Lower leg skin (tissue), 3 donors: ENCODE data around the gene ZEB1.

Source experiments
- POLR2A ChIP-seq, 2 donors: fragments of 450-650 bp; IDR thresholded peaks; one replicate each; pipeline ENCODE4 v1.6.1; 2016 to 2017; ENCODE audit warnings: antibody characterized with exemption in 2 of 2, mild to moderate bottlenecking in 1 of 2, moderate library complexity in 1 of 2
- TF ChIP-seq, protein P1 (sequence below), 3 donors: fragments of 450-650 bp; IDR thresholded peaks; one replicate each; pipeline ENCODE4 v1.5.1; 2016; ENCODE audit warnings: antibody characterized with exemption in 3 of 3, mild to moderate bottlenecking in 3 of 3, moderate library complexity in 2 of 3

DNA sequence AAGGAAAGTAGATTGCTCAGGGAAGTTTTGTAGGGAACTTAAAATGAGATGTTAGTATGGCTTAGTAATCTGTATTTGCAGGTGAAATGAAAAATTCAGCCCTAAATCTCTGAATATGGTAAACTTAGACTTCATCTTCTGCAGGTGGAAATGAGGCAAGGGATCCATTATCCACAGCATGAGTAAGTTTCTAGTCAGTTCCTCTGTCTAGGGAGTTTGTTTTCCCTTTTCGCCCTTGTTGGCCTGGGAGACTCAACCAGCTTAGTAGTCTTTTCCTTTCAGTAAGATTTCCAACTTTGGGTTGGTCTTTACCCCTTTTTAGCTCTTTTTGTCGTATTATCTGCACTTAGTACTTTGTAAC, 65.6 kb downstream of the ZEB1 start:
- TF ChIP-seq, protein P1, sequence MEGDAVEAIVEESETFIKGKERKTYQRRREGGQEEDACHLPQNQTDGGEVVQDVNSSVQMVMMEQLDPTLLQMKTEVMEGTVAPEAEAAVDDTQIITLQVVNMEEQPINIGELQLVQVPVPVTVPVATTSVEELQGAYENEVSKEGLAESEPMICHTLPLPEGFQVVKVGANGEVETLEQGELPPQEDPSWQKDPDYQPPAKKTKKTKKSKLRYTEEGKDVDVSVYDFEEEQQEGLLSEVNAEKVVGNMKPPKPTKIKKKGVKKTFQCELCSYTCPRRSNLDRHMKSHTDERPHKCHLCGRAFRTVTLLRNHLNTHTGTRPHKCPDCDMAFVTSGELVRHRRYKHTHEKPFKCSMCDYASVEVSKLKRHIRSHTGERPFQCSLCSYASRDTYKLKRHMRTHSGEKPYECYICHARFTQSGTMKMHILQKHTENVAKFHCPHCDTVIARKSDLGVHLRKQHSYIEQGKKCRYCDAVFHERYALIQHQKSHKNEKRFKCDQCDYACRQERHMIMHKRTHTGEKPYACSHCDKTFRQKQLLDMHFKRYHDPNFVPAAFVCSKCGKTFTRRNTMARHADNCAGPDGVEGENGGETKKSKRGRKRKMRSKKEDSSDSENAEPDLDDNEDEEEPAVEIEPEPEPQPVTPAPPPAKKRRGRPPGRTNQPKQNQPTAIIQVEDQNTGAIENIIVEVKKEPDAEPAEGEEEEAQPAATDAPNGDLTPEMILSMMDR (IDR thresholded peaks at IDR 0.05), result no peak
- TF ChIP-seq POLR2A (IDR thresholded peaks at IDR 0.05), result no peak
